Thyroid gland (tissue), 4 donors: ENCODE results near the gene SLC29A4.

Source experiments
- CTCF ChIP-seq, 6 experiments: fragments of 200-600 bp in 3 of 6; fragments of 450-650 bp in 3 of 6; sonication (generic) in 3 of 6; IDR thresholded peaks; one replicate each; pipeline ENCODE4 v1.5.1; 2016 to 2019; ENCODE audit warnings: antibody characterized with exemption in 6 of 6, mild to moderate bottlenecking in 2 of 6, inconsistent platforms in 1 of 6, moderate library complexity in 1 of 6
- POLR2A ChIP-seq, 2 donors: fragments of 450-650 bp; IDR thresholded peaks; one replicate each; pipeline ENCODE4 v1.6.1; 2017; ENCODE audit warnings: antibody characterized with exemption in 2 of 2, mild to moderate bottlenecking in 2 of 2, moderate library complexity in 1 of 2

- no peak for TF ChIP-seq CTCF (IDR thresholded peaks at IDR 0.05)
- no peak for TF ChIP-seq POLR2A (IDR thresholded peaks at IDR 0.05)
These were observed 4.2 kb downstream of the SLC29A4 start for GRCh38 chr7:5286933-5287332.
